Keratinocyte (primary cell): Measurements from ENCODE around the gene PPM1J. TPM values are rescaled to one million over a fixed set of nuclear protein-coding genes. Genes with fewer than 3 reads are reported as not detected.

ENCODE experiments used
- DNase-seq: peaks from one replicate; pipeline ENCODE4 v3.0.0-alpha.2; 2011; ENCODE audit warnings: low read depth, missing footprints, low spot score
- FAIRE-seq: peaks from 2 replicates; lab custom pipeline; 2011; peaks lifted over from hg19 to GRCh38; lab: Jason Lieb, UNC
- H2AFZ ChIP-seq: 2 replicates; pipeline ENCODE4 v1.6.0; 2012; ENCODE audit warnings: low read length, control low read depth, inconsistent platforms; ENCODE audit not compliant: control insufficient read depth
- H3K27ac ChIP-seq: 2 replicates; pipeline ENCODE4 v1.5.1; 2011; ENCODE audit warnings: low read length; ENCODE audit not compliant: control insufficient read depth, insufficient read depth
- H3K27me3 ChIP-seq: 3 replicates; pipeline ENCODE4 v1.6.0; 2011; ENCODE audit warnings: low read length; ENCODE audit not compliant: control insufficient read depth, insufficient read depth; ENCODE audit errors: extremely low read depth
- H3K36me3 ChIP-seq, 2 experiments: 2 replicates in 1 of 2; 3 replicates in 1 of 2; pipeline ENCODE4 v1.5.1; 2011; ENCODE audit warnings: low read length in 2 of 2, mild to moderate bottlenecking in 1 of 2; ENCODE audit not compliant: control insufficient read depth in 2 of 2, insufficient read depth in 2 of 2; ENCODE audit errors: extremely low read depth in 1 of 2
- H3K4me1 ChIP-seq: 3 replicates; pipeline ENCODE4 v1.5.1; 2011; ENCODE audit warnings: low read length; ENCODE audit not compliant: control insufficient read depth, insufficient read depth; ENCODE audit errors: extremely low read depth
- H3K4me2 ChIP-seq: 3 replicates; pipeline ENCODE4 v1.6.0; 2011; ENCODE audit warnings: low read depth, low read length; ENCODE audit not compliant: control insufficient read depth, insufficient read depth; ENCODE audit errors: extremely low read depth
- H3K4me3 ChIP-seq, 3 experiments: fragments of 200-600 bp in 1 of 3; sonication (generic) in 1 of 3; 2 replicates in 2 of 3; 3 replicates in 1 of 3; pipeline ENCODE4 v1.5.1; 2011 to 2016; ENCODE audit warnings: low read length in 3 of 3, mild to moderate bottlenecking in 3 of 3, control low read depth in 2 of 3, inconsistent platforms in 1 of 3, low read depth in 1 of 3, mixed read lengths in 1 of 3, mixed run types in 1 of 3, moderate library complexity in 1 of 3; ENCODE audit not compliant: control insufficient read depth in 2 of 3, insufficient read depth in 2 of 3; ENCODE audit errors: extremely low read depth in 1 of 3
- H3K79me2 ChIP-seq: 2 replicates; pipeline ENCODE4 v1.6.0; 2012; ENCODE audit warnings: low read length; ENCODE audit not compliant: control insufficient read depth, insufficient read depth
- H3K9ac ChIP-seq: 3 replicates; pipeline ENCODE4 v1.6.0; 2011; ENCODE audit warnings: low read length; ENCODE audit not compliant: control insufficient read depth, insufficient read depth; ENCODE audit errors: extremely low read depth
- H3K9me1 ChIP-seq: 3 replicates; pipeline ENCODE4 v1.6.0; 2011; ENCODE audit warnings: low read length; ENCODE audit not compliant: control insufficient read depth, insufficient read depth; ENCODE audit errors: extremely low read depth
- H3K9me3 ChIP-seq: 2 replicates; pipeline ENCODE4 v1.5.1; 2012; ENCODE audit warnings: low read depth, low read length; ENCODE audit not compliant: control insufficient read depth
- H4K20me1 ChIP-seq: 3 replicates; pipeline ENCODE4 v1.6.0; 2011; ENCODE audit warnings: low read length; ENCODE audit not compliant: control insufficient read depth, insufficient read depth; ENCODE audit errors: extremely low read depth
- EZH2 ChIP-seq: IDR thresholded peaks from one replicate; pipeline ENCODE4 v1.6.1; 2012; ENCODE audit warnings: inconsistent platforms, mild to moderate bottlenecking, low read length, moderate library complexity
- dilution Hi-C: fragments of 300-500 bp; cut with MboI; formaldehyde crosslinking; loops from one replicate; pipeline ENCODE4 v1.7.0; 2020; ENCODE audit warnings: low sequenced_read_pairs; ENCODE audit not compliant: extremely low pct_ligation_motif_present
- polyA plus RNA-seq, 5 experiments: library from polyadenylated mRNA; depleted of rRNA in 3 of 5; stranded (reverse) in 3 of 5; stranded (forward) in 1 of 5; unstranded in 1 of 5; fragments of >200 nt; gene quantifications; 1 replicate in 1 of 5; 2 replicates in 3 of 5; 3 replicates in 1 of 5; pipeline versions ENCODE4 v1.2.1 to v1.2.3, GENCODE V29; 2011 to 2012; ENCODE audit warnings: missing spikeins in 2 of 5, low read depth in 1 of 5, low replicate concordance in 1 of 5
- TF ChIP-seq, protein P1 (sequence below), 3 experiments: IDR thresholded peaks in 1 of 3; conservative IDR thresholded peaks in 1 of 3; optimal IDR thresholded peaks in 1 of 3; 2 replicates in 2 of 3; 3 replicates in 1 of 3; pipeline versions ENCODE3 to v1.5.1; 2011; ENCODE audit warnings: low read length in 3 of 3, mild to moderate bottlenecking in 3 of 3, moderate library complexity in 2 of 3, control low read depth in 1 of 3, inconsistent platforms in 1 of 3; ENCODE audit not compliant: insufficient read depth in 2 of 3; ENCODE audit errors: extremely low read depth in 1 of 3

The PPM1J gene
- polyA plus RNA-seq, 1 donor (not counting 4 experiments of a cell fraction or from before 2014, with no cell fraction given): 7.7 TPM

DNA sequence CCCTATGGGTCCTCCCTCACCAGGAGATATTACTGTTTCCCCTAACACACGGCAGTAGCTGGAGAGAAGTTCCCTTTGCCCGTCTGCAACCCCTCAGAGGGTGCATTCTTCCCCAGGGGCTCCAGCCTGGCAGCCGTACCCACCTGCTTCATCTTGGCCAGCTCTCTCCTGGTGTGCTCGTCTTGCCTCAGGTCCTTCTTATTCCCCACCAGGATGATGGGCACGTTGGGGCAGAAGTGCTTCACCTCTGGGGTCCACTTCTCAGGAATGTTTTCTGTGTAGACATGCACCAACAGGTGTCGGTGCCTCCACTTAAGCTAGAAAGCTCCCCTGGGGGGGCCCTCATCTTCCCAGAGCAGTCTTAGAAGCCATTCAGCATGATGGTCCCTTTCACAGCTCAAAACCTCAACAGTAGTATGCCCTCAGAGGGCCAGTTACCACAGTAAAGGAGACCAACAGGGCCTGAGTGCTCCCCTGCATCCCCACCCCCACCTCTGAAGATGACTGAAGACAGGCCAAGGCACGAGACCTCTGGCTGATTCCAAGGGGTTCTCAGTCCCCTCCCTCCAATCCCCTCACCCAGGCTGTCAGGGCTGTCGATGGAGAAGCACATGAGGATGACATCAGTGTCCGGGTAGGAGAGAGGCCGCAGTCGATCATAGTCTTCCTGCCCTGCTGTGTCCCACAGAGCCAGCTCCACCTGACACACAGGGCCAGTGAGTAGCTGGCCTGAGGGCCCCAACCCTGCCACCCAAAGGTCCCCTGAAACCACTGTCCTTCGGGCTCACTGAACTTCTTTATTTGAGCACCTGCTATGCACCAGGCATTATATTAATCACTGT lies 12.5 kb downstream of the PPM1J start:
- dilution Hi-C loops: no loop called here
- DNase-seq (no peak), FAIRE-seq (no peak)

GRCh38 chr1:112702067-112702395 lies 13.1 kb downstream of the PPM1J start:
- Histone ChIP-seq H3K4me2 (no peak overlapping the region), H3K36me3 (peaks cover 28 to 50% of the 10 kb centered on the region in 2 experiments)

More for the DNA sequence above, 12.5 kb downstream of the PPM1J start:
- TF ChIP-seq, protein P1, sequence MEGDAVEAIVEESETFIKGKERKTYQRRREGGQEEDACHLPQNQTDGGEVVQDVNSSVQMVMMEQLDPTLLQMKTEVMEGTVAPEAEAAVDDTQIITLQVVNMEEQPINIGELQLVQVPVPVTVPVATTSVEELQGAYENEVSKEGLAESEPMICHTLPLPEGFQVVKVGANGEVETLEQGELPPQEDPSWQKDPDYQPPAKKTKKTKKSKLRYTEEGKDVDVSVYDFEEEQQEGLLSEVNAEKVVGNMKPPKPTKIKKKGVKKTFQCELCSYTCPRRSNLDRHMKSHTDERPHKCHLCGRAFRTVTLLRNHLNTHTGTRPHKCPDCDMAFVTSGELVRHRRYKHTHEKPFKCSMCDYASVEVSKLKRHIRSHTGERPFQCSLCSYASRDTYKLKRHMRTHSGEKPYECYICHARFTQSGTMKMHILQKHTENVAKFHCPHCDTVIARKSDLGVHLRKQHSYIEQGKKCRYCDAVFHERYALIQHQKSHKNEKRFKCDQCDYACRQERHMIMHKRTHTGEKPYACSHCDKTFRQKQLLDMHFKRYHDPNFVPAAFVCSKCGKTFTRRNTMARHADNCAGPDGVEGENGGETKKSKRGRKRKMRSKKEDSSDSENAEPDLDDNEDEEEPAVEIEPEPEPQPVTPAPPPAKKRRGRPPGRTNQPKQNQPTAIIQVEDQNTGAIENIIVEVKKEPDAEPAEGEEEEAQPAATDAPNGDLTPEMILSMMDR (optimal IDR thresholded peaks at IDR 0.05 in 1 of 3, IDR thresholded peaks at IDR 0.05 in 1 of 3, conservative IDR thresholded peaks at IDR 0.05 in 1 of 3; ENCODE audit: extremely low read depth in 1 of 3, insufficient read depth in 2 of 3, low read length in 3 of 3): no peak
- Histone ChIP-seq H3K9me3 (no peaks in the 10 kb centered on the region), H3K9me1 (peaks cover 11% of the 10 kb centered on the region), H3K4me1 (peaks cover 68% of the 10 kb centered on the region), H3K27me3 (no peaks in the 10 kb centered on the region), H3K4me3 (no peak overlapping the region), H3K9ac (no peak overlapping the region), H3K4me2 (no peak overlapping the region), H3K36me3 (peaks cover 28 to 50% of the 10 kb centered on the region in 2 experiments), H3K27ac (no peak overlapping the region), H2AFZ (no peak overlapping the region), H4K20me1 (peaks cover 15% of the 10 kb centered on the region), H3K79me2 (peaks cover 38% of the 10 kb centered on the region)

More at GRCh38 chr1:112702067-112702395, 13.1 kb downstream of the PPM1J start:
- Histone ChIP-seq H3K79me2 (peaks cover 38% of the 10 kb centered on the region), H3K4me1 (peaks cover 66% of the 10 kb centered on the region), H3K27me3 (no peaks in the 10 kb centered on the region), H3K27ac (no peak overlapping the region), H2AFZ (no peak overlapping the region), H3K9ac (no peak overlapping the region), H3K4me3 (no peak overlapping the region), H3K9me3 (no peaks in the 10 kb centered on the region), H4K20me1 (peaks cover 15% of the 10 kb centered on the region), H3K9me1 (peaks cover 11% of the 10 kb centered on the region)
- TF ChIP-seq EZH2: no peak
- TF ChIP-seq, protein P1 (optimal IDR thresholded peaks at IDR 0.05 in 1 of 3, IDR thresholded peaks at IDR 0.05 in 1 of 3, conservative IDR thresholded peaks at IDR 0.05 in 1 of 3; ENCODE audit: extremely low read depth in 1 of 3, insufficient read depth in 2 of 3, low read length in 3 of 3): no peak
- FAIRE-seq (no peak), DNase-seq (no peak)
- dilution Hi-C loops: no loop called here
